Activated naive CD4-positive, alpha-beta T cell treated with anti-CD3 and anti-CD28 coated beads, Interleukin-2, amount 50 U/mL, for 24 hours (primary cell): ENCODE results near the gene FYTTD1.

ENCODE experiments used
- H3K27ac Mint-ChIP-seq: one replicate; pipeline ENCODE4 v1.8.0; 2021; ENCODE audit warnings: mild to moderate bottlenecking, mixed read lengths
- H3K27me3 Mint-ChIP-seq: one replicate; pipeline ENCODE4 v1.8.0; 2021; ENCODE audit warnings: mixed read lengths
- H3K36me3 Mint-ChIP-seq: one replicate; pipeline ENCODE4 v1.8.0; 2021; ENCODE audit warnings: mixed read lengths
- H3K4me1 Mint-ChIP-seq: one replicate; pipeline ENCODE4 v1.8.0; 2021; ENCODE audit warnings: mixed read lengths
- H3K4me3 Mint-ChIP-seq: one replicate; pipeline ENCODE4 v1.8.0; 2021; ENCODE audit warnings: mild to moderate bottlenecking, mixed read lengths
- H3K9me3 Mint-ChIP-seq: one replicate; pipeline ENCODE4 v1.8.0; 2021; ENCODE audit warnings: mixed read lengths

FYTTD1 gene

DNA sequence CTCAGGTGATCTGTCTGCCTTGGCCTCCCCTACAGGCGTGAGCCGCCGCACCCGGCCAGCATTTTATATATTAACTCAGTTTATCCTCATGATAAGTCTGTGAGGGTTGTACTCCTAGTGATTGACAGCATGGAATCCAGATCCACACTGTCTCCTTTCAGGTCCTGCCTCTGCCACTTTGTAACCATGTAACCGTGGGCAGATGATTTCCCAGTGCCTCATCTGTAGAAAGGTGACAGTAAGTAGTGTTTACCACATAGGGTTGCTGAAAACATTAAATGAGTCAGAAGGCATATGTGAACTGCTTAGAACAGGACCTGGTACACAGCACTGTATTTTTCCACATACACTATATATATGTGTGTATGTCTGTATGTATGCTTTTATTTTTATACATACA lies 2.4 kb downstream of the FYTTD1 start:
- peak overlapping the region; percentile 79 for H3K27ac Mint-ChIP-seq
- peaks cover 1% of the 10 kb centered on the region for H3K36me3 Mint-ChIP-seq
- H3K4me3 Mint-ChIP-seq = peak overlapping the region; percentile 82
- H3K4me1 Mint-ChIP-seq = peaks cover 69% of the 10 kb centered on the region
- H3K27me3 Mint-ChIP-seq = no peaks in the 10 kb centered on the region
- no peaks in the 10 kb centered on the region for H3K9me3 Mint-ChIP-seq

DNA sequence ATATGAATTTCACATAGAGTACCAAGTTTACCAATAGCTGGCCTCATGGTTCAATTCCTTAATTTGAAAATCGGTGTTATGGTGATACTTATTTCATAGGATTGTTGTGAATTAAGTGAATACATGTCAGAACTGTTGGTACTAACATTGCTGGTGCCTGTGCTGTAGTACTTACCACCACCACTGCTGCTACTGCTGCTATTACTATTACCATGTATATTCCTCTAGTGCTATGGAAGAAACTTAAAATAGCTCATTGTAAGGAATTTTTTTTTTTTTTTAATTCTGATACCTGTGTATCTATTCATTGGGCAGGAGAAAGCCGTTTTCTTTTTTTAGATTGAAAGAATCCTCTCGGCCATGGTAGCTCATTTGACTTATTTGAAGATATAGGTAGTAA lies 3.6 kb downstream of the FYTTD1 start:
- H3K9me3 Mint-ChIP-seq = no peaks in the 10 kb centered on the region
- H3K4me1 Mint-ChIP-seq = peaks cover 67% of the 10 kb centered on the region
- peak overlapping the region; percentile 52 for H3K4me3 Mint-ChIP-seq
- peaks cover 1% of the 10 kb centered on the region for H3K36me3 Mint-ChIP-seq
- peak overlapping the region; percentile 23 for H3K27ac Mint-ChIP-seq
- H3K27me3 Mint-ChIP-seq = no peaks in the 10 kb centered on the region

- H3K36me3 Mint-ChIP-seq = peaks cover 1% of the 10 kb centered on the region
- H3K4me1 Mint-ChIP-seq = peaks cover 44% of the 10 kb centered on the region
- H3K27ac Mint-ChIP-seq = no peak overlapping the region
- no peak overlapping the region for H3K4me3 Mint-ChIP-seq
- no peaks in the 10 kb centered on the region for H3K27me3 Mint-ChIP-seq
- no peaks in the 10 kb centered on the region for H3K9me3 Mint-ChIP-seq
Observed at GRCh38 chr3:197756704-197757103, 7.0 kb downstream of the FYTTD1 start.

DNA sequence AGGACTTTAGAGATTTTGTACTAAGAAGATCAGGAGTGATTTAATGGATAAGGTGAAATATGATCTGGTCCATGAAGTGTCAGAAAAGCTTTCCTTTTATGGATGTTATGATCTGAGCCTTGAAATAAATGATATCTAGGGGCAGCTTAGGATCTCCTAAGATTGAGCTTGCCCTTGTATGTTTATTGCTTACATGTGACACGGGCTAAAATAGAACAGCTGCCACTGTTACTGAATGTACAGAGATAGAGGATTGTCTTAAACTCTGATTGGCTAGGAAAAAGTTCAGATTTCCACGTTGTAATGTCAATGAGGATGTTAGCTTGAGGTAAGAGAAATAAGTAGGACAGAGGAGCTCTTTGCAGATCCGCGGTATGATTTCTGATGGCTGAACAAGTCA lies 8.8 kb downstream of the FYTTD1 start:
- peaks cover 1% of the 10 kb centered on the region for H3K36me3 Mint-ChIP-seq
- H3K27ac Mint-ChIP-seq = no peak overlapping the region
- no peaks in the 10 kb centered on the region for H3K27me3 Mint-ChIP-seq
- peaks cover 29% of the 10 kb centered on the region for H3K4me1 Mint-ChIP-seq
- no peak overlapping the region for H3K4me3 Mint-ChIP-seq
- no peaks in the 10 kb centered on the region for H3K9me3 Mint-ChIP-seq

- Mint-ChIP-seq H3K4me3 (no peak overlapping the region), H3K36me3 (peaks cover 6% of the 10 kb centered on the region), H3K9me3 (no peaks in the 10 kb centered on the region), H3K4me1 (peaks cover 2% of the 10 kb centered on the region), H3K27ac (no peak overlapping the region), H3K27me3 (no peaks in the 10 kb centered on the region)
Observed at GRCh38 chr3:197761784-197762183, 12.1 kb downstream of the FYTTD1 start.

- Mint-ChIP-seq H3K4me3 (no peak overlapping the region), H3K27ac (peak overlapping the region; percentile 41), H3K36me3 (peaks cover 13% of the 10 kb centered on the region), H3K4me1 (no peaks in the 10 kb centered on the region), H3K27me3 (no peaks in the 10 kb centered on the region), H3K9me3 (no peaks in the 10 kb centered on the region)
Observed at GRCh38 chr3:197775317-197775716, 25.6 kb downstream of the FYTTD1 start.

DNA sequence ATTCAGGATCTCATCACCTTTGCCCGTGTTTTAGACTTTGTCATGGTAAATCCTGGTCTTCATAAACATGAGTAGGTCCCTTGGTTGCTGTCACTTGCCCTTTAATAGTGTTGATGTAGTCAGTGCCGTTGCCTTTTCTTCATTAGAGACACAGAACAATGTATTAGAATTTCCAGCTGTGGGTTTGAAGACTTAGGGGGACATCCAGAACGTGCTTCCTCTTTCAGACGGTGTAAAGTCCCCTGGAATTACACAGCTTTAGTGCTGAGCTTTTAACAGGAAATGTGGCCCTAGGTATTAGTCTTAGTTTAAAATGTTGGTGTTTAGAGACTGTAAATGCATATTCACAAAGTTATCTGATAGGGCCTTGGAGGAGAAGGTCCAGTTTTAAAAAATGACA lies 32.5 kb downstream of the FYTTD1 start:
- H3K27ac Mint-ChIP-seq = peak overlapping the region; percentile 71
- no peaks in the 10 kb centered on the region for H3K27me3 Mint-ChIP-seq
- peaks cover 8% of the 10 kb centered on the region for H3K36me3 Mint-ChIP-seq
- H3K9me3 Mint-ChIP-seq = no peaks in the 10 kb centered on the region
- H3K4me1 Mint-ChIP-seq = peaks cover 6% of the 10 kb centered on the region
- no peak overlapping the region for H3K4me3 Mint-ChIP-seq

DNA sequence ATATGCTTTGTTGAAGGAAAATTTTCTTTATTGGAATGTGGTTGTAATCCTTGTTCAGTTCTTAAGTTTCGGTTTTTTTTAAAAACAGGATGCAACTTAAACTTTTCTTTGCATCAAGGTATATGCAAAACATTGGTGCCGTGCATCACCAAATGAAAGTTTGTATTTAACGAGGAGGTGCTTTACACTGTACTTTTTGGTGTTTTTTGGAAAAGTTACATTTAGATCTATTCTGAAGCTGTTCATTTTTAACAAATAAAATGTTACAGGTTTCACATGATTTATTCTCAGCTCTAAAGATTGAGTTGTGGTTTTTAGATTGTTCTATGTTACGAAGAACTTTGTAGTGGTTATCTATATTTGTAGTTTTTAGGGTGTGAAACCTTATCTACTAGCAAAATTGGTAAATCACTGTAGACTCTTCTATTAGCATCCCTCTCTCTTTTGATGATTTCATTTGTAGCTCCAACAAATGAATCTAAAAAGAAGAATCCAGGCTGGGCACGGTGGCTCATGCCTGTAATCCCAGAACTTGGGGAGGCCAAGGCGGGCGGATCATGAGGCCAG lies 34.4 kb downstream of the FYTTD1 start:
- Mint-ChIP-seq H3K4me3 (peak overlapping the region; percentile 16), H3K36me3 (peaks cover 8% of the 10 kb centered on the region), H3K4me1 (peaks cover 6% of the 10 kb centered on the region), H3K27me3 (no peaks in the 10 kb centered on the region), H3K9me3 (no peaks in the 10 kb centered on the region), H3K27ac (peak overlapping the region; percentile 89)

GRCh38 chr3:197787412-197787811 lies 37.7 kb downstream of the FYTTD1 start:
- H3K36me3 Mint-ChIP-seq = peaks cover under 1% of the 10 kb centered on the region
- no peak overlapping the region for H3K27ac Mint-ChIP-seq
- no peak overlapping the region for H3K4me3 Mint-ChIP-seq
- no peaks in the 10 kb centered on the region for H3K9me3 Mint-ChIP-seq
- H3K4me1 Mint-ChIP-seq = peaks cover 22% of the 10 kb centered on the region
- no peaks in the 10 kb centered on the region for H3K27me3 Mint-ChIP-seq

GRCh38 chr3:197789309-197789708 lies 39.6 kb downstream of the FYTTD1 start:
- H3K4me3 Mint-ChIP-seq = no peak overlapping the region
- no peak overlapping the region for H3K27ac Mint-ChIP-seq
- H3K27me3 Mint-ChIP-seq = no peaks in the 10 kb centered on the region
- no peaks in the 10 kb centered on the region for H3K36me3 Mint-ChIP-seq
- H3K4me1 Mint-ChIP-seq = peaks cover 35% of the 10 kb centered on the region
- H3K9me3 Mint-ChIP-seq = no peaks in the 10 kb centered on the region

GRCh38 chr3:197790033-197790432 lies 40.4 kb downstream of the FYTTD1 start:
- no peaks in the 10 kb centered on the region for H3K9me3 Mint-ChIP-seq
- peak overlapping the region; percentile 95 for H3K4me3 Mint-ChIP-seq
- H3K4me1 Mint-ChIP-seq = peaks cover 39% of the 10 kb centered on the region
- H3K27ac Mint-ChIP-seq = peak overlapping the region; percentile 52
- H3K27me3 Mint-ChIP-seq = no peaks in the 10 kb centered on the region
- H3K36me3 Mint-ChIP-seq = no peaks in the 10 kb centered on the region

GRCh38 chr3:197791113-197791891 lies 41.6 kb downstream of the FYTTD1 start, which contains the start of gene LRCH3:
Gene LRCH3, plus strand, starts transcription at chr3:197791254. Its CDS starts 25 bp downstream, at chr3:197791279.
- Mint-ChIP-seq H3K4me3 (peak within 1 kb of the TSS; percentile 95), H3K27ac (peak within 1 kb of the TSS; percentile 96), H3K4me1 (peaks cover 50% of the 10 kb centered on the region), H3K27me3 (no peaks in the 10 kb centered on the region), H3K36me3 (peaks cover 2% of the 10 kb centered on the region), H3K9me3 (no peaks in the 10 kb centered on the region)

DNA sequence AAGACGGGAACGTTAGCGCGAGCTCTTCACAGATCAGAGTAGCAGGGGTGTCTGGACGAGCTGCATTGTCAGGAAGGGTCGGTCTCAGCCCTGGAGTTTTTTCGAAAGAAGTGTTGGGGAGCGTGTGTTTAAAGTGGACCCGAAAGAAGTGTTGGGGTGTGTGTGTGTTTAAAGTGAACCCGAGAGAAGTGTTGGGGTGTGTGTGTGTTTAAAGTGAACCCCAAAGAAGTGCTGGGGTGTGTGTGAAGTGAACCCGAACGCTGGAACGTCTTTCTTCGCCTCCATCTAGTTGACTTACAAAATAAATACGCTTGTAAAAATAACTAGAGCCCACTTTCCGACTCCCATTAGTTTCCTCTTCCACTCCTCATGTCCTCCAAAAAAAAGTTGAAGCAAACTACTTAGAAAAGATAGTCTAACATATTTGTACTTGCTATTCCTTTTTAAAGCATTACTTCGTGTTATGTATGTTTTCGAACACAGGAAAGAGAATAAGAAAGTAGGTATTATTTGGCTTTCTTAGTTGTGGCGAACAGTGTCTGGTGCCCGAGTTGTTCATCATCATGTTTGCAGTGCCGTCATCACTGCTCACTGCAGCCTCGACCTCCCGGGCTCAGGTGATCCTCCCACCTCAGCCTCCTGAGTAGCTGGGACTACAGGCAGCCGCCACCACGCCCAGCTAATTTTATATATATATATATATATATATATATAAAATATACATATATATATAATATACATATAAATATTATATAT lies 42.4 kb downstream of the FYTTD1 start:
- Mint-ChIP-seq H3K27me3 (no peaks in the 10 kb centered on the region), H3K27ac (peak overlapping the region; percentile 96), H3K9me3 (no peaks in the 10 kb centered on the region), H3K36me3 (peaks cover 2% of the 10 kb centered on the region), H3K4me3 (peak overlapping the region; percentile 95), H3K4me1 (peaks cover 57% of the 10 kb centered on the region)

DNA sequence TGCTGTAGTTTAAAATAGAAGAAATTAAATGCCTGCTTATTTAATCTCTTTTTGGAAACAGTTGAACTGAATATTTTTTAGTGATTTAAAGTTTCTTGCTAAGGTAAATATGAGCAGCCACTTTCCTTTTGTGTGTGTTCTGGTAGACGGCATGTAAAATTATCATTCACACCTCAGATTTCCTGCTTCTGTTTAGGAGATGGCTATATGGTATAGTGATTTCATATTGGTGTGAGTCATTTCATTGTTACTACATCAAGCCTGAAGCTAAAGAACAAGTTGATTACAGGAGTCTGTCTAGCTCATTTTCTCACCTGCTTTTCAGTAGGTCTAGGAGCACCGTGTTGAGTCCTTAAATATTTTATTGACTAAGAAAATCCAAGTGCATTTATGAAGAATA lies 43.6 kb downstream of the FYTTD1 start:
- Mint-ChIP-seq H3K9me3 (no peaks in the 10 kb centered on the region), H3K36me3 (peaks cover 2% of the 10 kb centered on the region), H3K27ac (peak overlapping the region; percentile 90), H3K4me1 (peaks cover 66% of the 10 kb centered on the region), H3K4me3 (peak overlapping the region; percentile 81), H3K27me3 (no peaks in the 10 kb centered on the region)

DNA sequence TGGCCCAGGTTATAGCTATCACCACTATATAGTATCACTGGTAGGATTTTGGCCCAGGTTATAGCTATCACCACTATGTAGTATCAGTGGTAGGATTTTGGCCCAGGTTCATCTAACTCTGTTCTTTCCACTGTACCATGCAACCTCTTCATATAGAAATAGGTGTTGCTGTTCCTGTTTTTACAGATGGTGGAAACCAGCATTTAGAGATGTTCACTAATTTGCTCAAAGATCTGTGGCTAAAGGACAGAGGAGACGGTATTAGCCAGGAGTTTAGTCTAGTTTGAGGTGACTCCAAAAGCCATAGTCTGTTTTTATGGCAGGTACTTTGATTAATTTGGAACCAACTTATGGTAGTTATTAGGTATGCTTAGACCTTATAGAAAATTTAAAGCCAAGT lies 44.4 kb downstream of the FYTTD1 start:
- no peak overlapping the region for H3K27ac Mint-ChIP-seq
- H3K4me1 Mint-ChIP-seq = peaks cover 75% of the 10 kb centered on the region
- H3K36me3 Mint-ChIP-seq = peaks cover 2% of the 10 kb centered on the region
- H3K27me3 Mint-ChIP-seq = no peaks in the 10 kb centered on the region
- H3K4me3 Mint-ChIP-seq = no peak overlapping the region
- no peaks in the 10 kb centered on the region for H3K9me3 Mint-ChIP-seq

DNA sequence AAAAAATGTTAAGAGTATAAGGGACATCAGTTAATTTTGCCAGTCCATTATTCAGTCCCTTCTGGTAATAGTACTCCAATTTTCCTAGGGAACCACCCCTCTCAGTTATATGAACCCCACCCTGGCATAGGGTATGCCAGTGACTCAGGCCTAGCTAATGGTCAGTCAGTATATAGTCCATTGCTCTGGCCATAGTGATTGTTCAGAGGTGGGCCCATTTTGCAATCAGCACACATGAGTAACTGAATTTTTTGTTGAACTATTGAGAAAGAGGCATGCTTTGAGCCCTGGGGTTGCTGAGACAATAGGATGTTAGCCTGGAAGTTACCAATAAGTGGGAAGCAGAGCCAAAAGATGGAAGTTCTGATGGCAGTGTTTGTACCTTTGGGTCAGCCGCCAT lies 45.5 kb downstream of the FYTTD1 start:
- no peak overlapping the region for H3K27ac Mint-ChIP-seq
- no peaks in the 10 kb centered on the region for H3K9me3 Mint-ChIP-seq
- H3K4me1 Mint-ChIP-seq = peaks cover 78% of the 10 kb centered on the region

More for the DNA sequence above, 45.5 kb downstream of the FYTTD1 start:
- Mint-ChIP-seq H3K4me3 (no peak overlapping the region), H3K36me3 (peaks cover 2% of the 10 kb centered on the region), H3K27me3 (no peaks in the 10 kb centered on the region)
